GM21786 (cell line): Measurements from ENCODE around the gene CDC42BPA.
"Not testable (repeated sequence)": the region's sequence is repeated elsewhere in the genome, so short reads cannot be mapped to it uniquely, and the experiment has no call there.

ENCODE experiments used
- ATAC-seq: cut with Tn5 transposase; IDR thresholded peaks from one replicate; pipeline ENCODE4 v1.9.1; 2021; ENCODE audit not compliant: unreplicated experiment

Gene CDC42BPA

DNA sequence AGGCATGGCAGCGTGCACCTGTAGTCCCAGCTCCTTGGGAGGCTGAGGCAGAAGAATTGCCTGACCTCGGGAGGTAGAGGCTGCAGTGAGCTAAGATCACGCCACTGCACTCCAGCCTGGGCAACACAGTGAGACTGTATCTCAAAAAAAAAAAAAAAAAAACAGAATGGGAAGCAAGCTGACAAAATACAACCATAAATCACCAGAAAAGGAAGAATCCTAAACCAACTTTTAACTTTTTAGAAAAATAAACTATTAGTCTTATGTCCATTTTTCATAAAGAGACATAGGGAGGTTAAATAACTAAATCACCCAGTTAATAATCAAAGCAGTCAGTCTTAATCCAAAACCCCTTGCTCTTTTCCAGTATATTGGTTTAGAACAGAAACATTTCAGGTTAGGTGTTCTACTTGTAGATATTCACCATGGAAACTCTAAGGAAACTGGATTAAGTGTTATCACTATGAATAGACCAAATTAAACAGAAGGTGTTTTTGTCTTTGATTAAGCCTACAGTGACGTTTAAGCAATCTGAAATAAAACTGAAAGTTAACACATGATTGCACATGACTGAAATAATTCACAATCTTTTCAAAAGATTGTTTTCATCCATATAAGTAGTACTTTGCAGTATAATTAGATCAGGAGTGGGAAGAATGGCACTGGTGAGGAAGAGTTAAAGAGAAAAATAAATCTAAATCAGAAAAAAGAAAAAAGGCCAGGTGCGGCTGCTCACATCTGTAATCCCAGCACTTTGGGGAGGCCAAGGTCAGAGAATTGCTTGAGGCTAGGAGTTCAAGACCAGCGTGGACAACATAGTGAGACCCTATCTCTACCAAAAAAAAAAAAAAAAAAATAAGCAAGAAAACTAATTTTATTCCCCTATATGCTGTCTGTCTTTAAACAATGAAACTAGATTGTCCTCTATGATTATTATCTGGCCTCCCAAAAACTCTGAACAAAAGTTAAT, 9.6 kb downstream of the CDC42BPA start:
- ATAC-seq, result no peak

- no peak for ATAC-seq
Observed at GRCh38 chr1:227306689-227307088, 11.6 kb downstream of the CDC42BPA start.

- ATAC-seq, result no peak
Observed at GRCh38 chr1:227305894-227306626, 12.2 kb downstream of the CDC42BPA start.

DNA sequence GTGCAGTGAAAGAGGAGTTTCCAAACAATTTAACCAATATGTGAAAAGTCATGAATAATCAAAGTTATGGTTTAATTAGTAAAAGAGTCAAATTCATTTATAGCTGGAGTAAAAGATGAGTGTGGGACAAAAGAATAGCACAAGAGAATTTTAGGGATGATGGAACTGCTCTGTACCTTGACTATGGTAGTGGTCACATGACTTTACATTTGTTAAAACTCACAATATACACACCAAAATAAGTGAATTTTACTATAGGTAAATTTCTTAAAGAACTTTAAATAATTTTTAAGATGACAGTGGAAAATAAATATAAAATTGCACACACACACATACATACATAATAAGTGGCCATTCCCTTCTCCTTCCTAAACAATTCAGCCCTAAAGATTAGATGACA, 13.6 kb downstream of the CDC42BPA start:
- ATAC-seq, result no peak

- no peak for ATAC-seq
Observed at GRCh38 chr1:227303662-227304061, 14.6 kb downstream of the CDC42BPA start.

- ATAC-seq, result no peak
Observed at GRCh38 chr1:227300682-227301081, 17.6 kb downstream of the CDC42BPA start.

- ATAC-seq, result no peak
Observed at GRCh38 chr1:227299688-227300087, 18.6 kb downstream of the CDC42BPA start.

- no peak for ATAC-seq
Observed at GRCh38 chr1:227299241-227299627, 19.1 kb downstream of the CDC42BPA start.

DNA sequence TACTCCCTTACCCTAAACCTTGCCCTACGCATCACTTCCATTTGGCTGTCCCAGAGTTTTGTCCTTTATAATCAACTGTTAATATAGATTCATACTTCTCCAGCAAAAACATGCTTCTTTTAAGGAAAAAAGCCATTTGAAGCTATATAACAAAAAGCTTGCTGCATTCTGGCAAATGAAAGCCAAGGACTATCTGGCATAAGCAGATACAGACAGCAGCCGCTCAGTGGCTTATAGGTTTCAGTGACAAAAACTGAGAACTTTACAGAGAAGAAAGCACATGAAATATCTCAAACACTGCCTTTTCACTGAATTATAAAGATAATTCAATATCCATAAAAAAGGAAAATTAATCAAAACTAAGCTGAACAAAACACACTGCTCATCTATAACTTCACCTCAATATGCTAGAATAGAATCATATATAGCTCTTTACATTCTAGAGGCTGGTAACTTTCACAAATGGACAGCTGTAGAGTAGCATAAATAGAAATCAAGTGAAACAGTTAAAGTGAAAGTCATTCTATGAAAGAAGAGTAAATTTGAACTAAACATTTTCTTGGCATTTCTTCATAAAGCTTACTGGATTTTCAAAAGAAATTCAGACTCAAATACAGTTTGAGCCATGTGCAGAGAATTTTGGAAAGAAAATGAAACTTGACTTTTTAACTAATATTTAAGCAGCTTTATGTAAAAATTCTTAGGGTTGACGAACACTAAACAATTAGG, 19.6 kb downstream of the CDC42BPA start:
- no peak for ATAC-seq

- no peak for ATAC-seq
Observed at GRCh38 chr1:227297073-227297793, 21.1 kb downstream of the CDC42BPA start.

DNA sequence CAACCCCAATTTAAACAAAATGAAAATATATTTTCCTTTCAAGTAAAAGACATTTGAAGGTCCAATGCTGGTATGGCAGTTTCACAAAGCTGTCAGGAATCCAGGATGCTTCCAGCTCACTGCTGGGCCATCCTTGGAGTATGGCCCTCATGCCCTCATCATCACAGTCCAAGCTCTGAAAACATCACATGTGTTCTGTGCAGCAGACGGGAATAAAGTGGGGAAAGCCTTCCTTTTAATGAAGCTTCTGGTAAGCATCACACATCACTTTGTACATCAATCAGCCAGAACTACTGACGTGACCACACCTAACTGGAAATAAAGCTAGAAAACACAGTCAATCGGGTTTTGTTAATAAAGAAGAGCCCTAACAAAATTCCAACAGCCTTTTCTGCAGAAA, 22.7 kb downstream of the CDC42BPA start:
- no peak for ATAC-seq

- ATAC-seq, result no peak
Observed at GRCh38 chr1:227285745-227286144, 32.5 kb downstream of the CDC42BPA start.

DNA sequence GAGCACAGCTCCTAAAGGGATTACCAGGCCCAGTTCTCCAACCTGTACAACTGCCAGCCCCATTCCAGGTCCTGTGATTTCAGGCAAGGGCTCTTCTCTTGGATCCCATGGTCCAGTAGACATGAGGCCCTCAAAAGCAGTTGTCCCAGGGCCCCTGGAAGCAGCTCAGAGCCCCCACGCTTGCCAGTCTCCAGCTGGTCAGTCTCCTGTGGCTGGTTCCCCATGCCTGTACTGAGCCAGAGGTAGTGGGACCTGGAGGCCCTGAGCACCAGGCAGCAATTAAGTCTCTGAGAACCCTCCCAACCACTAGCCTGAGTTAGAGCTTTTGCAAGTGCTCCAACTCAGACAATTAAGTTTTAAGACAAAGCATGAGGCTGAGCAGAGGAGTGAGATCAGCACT, 36.9 kb downstream of the CDC42BPA start:
- no peak for ATAC-seq

GRCh38 chr1:227280836-227281235, 37.5 kb downstream of the CDC42BPA start:
- ATAC-seq, result no peak

- not testable (repeated sequence) for ATAC-seq
Observed at GRCh38 chr1:227276156-227276693, 42.1 kb downstream of the CDC42BPA start.

- no peak for ATAC-seq
Observed at GRCh38 chr1:227273557-227273956, 44.7 kb downstream of the CDC42BPA start.

GRCh38 chr1:227272428-227272827, 45.9 kb downstream of the CDC42BPA start:
- ATAC-seq, result no peak

DNA sequence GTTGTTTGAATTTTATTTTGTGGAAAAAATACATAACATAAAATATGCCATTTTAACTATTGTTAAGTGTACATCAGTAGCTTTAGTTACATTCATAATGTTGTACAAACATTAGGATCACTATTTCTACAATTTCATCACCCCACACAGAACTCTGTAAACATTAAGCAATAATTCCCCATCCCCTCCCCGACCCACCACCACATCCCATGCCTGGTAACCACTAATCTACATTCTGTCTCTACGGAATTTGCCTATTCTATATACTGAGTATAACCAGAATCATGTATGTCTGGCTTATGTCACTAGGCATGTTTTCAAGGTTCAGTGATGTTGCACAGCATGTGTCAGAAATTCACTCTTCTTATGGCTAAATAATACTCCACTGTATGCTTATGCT, 47.7 kb downstream of the CDC42BPA start:
- no peak for ATAC-seq

- ATAC-seq, result no peak
Observed at GRCh38 chr1:227268943-227269342, 49.3 kb downstream of the CDC42BPA start.

DNA sequence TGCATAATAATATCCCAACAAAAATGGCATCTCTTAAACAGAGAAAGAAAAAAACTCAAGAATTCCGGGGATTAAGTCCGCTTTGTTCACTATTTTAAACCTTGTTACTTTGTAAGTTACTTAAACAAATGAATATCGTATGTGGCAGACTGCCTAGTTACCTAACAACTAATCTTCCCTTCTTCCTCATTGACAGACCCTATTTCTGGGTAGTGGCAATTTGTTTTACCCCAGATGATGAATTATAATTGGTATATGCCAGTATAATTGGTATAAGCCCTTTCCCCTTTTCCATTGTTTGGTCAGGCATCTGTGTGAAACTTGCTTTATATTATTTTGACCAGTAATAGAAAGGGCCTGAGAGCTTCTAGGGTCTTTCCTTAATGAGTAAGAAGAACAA, 52.4 kb downstream of the CDC42BPA start:
- no peak for ATAC-seq
